Measurements from ENCODE around the gene LLPH. TPM values are rescaled to one million over a fixed set of nuclear protein-coding genes. Genes with fewer than 3 reads are reported as not detected.

The LLPH gene
- total and polyA plus RNA-seq, 2 of the 13 experiments (the other 11 are each of a cell fraction or from before 2014, with no cell fraction given): 4.2 to 25.6 TPM

GRCh38 chr12:66169221-66170170, 38.9 kb upstream of the LLPH start, which contains the start of gene TMBIM4 (continued):
- TF ChIP-seq ZNF574 (CRISPR knock-in tag; IDR thresholded peaks at IDR 0.05) (peak; percentile 89), RBM22 (optimal IDR thresholded peaks at IDR 0.05; ENCODE audit: low read length) (no peak), ARHGAP35 (CRISPR knock-in tag; IDR thresholded peaks at IDR 0.05; ENCODE audit: borderline replicate concordance) (peak; percentile 63; the same call in 1 of the 2 replicates), SUZ12 (IDR thresholded peaks at IDR 0.05; ENCODE audit: low read depth, low read length) (no peak), ZMYM3 (CRISPR knock-in tag; IDR thresholded peaks at IDR 0.05) (peak; percentile 40; the same call in 1 of the 2 replicates), ESRRA (CRISPR knock-in tag; IDR thresholded peaks at IDR 0.05; ENCODE audit: low read depth) (0 out of 2 replicates have a peak, but pooled peaks have one; percentile 30), ZNF850 (CRISPR knock-in tag; conservative IDR thresholded peaks at IDR 0.05) (0 out of 2 replicates have a peak, but pooled peaks have one; percentile 47), KLF16 (CRISPR knock-in tag; IDR thresholded peaks at IDR 0.05) (peak; percentile 61 to 77; a peak in 2 of 4 replicates), ERF (CRISPR knock-in tag; IDR thresholded peaks at IDR 0.05) (no peak; the same call in 1 of the 2 replicates), TAF1 (CRISPR knock-in tag; IDR thresholded peaks at IDR 0.05) (peak; percentile 85), ZNF263 (CRISPR knock-in tag; IDR thresholded peaks at IDR 0.05) (peak; percentile 99), IKZF4 (CRISPR knock-in tag; IDR thresholded peaks at IDR 0.05; ENCODE audit: borderline replicate concordance, low read depth, not compliant biosample characterization) (peak; percentile 55), HIVEP1 (CRISPR knock-in tag; IDR thresholded peaks at IDR 0.05) (no peak), ZNF782 (CRISPR knock-in tag; IDR thresholded peaks at IDR 0.05; ENCODE audit: borderline replicate concordance) (peak; percentile 79; the same call in 1 of the 2 replicates), ZBTB42 (CRISPR knock-in tag; IDR thresholded peaks at IDR 0.05) (0 out of 2 replicates have a peak, but pooled peaks have one; percentile 57), ZNF180 (CRISPR knock-in tag; IDR thresholded peaks at IDR 0.05; ENCODE audit: borderline replicate concordance, low read depth) (peak; percentile 53; the same call in 1 of the 2 replicates), IRX3 (CRISPR knock-in tag; IDR thresholded peaks at IDR 0.05; ENCODE audit: borderline replicate concordance, low read depth) (no peak), ZNF543 (CRISPR knock-in tag; IDR thresholded peaks at IDR 0.05) (peak; percentile 93), ZUFSP (CRISPR knock-in tag; IDR thresholded peaks at IDR 0.05; ENCODE audit: borderline replicate concordance) (no peak), CTCF (CRISPR knock-in tag; IDR thresholded peaks at IDR 0.05) (peak; percentile 67)
